ENCODE measurements around the gene VPS72.
A peak's percentile ranks its signal among the peaks of the same experiment; 100 is the strongest.
"Not testable (repeated sequence)": the region's sequence is repeated elsewhere in the genome, so short reads cannot be mapped to it uniquely, and the experiment has no call there.

The VPS72 gene

GRCh38 chr1:151189637-151190445, at the start of gene VPS72:
Gene VPS72, minus strand, starts transcription at chr1:151190197. Its CDS starts 76 bp downstream, at chr1:151190121.
- DNase-seq (ENCODE audit: low read depth, low spot score) = peak; percentile 95

GRCh38 chr1:151238467-151238739, 48.4 kb upstream of the VPS72 start:
- DNase-seq (ENCODE audit: low read depth, low spot score) = no peak

GRCh38 chr1:151237678-151238466, 47.9 kb upstream of the VPS72 start:
- DNase-seq (ENCODE audit: low read depth, low spot score) = no peak

DNA sequence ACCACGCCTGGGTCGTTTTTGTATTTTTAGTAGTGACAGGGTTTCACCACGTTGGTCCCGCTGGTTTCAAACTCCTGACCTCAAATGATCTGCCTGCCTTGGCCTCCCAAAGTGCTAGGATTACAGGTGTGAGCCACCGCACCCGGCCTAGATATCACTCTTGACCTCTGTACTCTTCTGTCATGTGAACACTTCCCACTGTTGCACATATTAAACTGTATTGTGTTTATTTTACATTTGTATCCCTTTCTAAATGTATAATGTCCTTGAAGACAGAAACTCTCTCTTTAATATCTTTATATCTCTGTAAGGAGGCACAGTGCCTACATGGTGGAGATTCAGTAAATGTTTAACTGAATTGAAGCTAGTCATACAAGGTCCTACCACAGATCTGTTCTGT, 45.2 kb upstream of the VPS72 start:
- DNase-seq (ENCODE audit: low read depth, low spot score) = no peak

DNA sequence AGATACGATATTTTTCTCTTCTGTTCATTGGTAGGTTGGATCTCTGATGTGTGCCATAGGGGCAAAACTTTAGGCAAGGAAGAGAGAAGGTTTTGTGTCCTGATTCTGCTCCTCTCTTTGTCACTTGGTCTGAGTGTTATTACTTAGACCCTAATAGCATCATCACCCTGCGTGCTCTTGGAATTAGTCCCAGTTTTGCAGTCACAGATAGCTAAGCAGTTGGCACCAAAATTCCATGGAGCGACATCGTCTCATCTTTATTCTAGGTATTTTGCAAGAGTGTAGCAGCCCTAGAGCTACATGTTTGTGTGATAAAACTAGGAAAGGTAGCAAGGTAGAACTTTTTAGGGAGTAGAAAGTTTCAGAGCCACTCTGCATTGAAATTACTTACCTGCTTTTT, 32.1 kb upstream of the VPS72 start:
- DNase-seq (ENCODE audit: low read depth, low spot score) = no peak

- DNase-seq (ENCODE audit: low read depth, low spot score) = no peak
Measured at GRCh38 chr1:151221616-151222015, 31.6 kb upstream of the VPS72 start.

GRCh38 chr1:151213560-151213959, 23.6 kb upstream of the VPS72 start:
- DNase-seq (ENCODE audit: low read depth, low spot score) = no peak

GRCh38 chr1:151211972-151212705, 22.1 kb upstream of the VPS72 start:
- no peak for DNase-seq (ENCODE audit: low read depth, low spot score)

DNA sequence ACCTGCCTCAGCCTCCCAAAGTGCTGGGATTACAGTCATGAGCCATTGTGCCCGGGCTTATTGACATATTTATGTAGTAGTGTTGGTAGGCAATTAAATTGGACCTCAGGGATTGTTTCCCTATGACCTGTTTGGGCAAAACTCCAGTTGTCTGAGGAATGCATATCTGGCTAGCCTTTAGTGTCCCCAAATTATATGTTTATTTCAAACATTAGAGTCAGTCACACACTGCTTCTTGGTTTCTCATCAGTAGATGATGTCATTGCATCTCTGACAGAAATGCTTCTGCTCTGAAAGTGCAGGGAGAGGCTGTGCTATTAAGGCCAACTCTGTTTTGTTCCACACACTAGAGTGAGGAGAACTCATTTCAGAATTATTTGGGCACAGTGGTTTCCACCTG, 20.8 kb upstream of the VPS72 start:
- DNase-seq (ENCODE audit: low read depth, low spot score) = no peak

DNA sequence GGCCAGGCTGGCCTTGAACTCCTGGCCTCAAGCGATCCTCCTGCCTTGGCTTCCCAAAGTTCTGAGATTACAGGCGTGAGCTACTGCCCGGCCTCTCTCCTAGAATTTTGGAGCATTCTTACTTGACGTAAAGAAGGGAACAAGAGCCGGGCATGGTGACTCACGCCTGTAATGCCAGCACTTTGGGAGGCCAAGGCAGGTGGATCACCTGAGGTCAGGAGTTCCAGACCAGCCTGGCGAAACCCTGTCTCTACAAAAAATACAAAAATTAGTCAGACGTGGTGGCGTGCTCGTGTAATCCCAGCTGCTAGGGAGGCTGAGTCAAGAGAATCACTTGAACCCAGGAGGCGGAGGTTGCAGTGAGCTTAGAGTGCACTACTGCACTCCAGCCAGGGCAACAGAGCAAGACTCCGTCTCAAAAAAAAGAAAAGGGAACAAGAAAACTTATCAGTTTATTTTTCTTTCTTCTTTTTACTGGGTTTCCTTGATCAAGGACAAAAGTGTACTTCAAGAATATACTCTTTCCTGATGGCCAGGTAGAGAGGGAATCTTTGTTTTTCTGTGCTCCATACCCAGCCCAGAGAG, 15.5 kb upstream of the VPS72 start:
- not testable (repeated sequence) for DNase-seq (ENCODE audit: low read depth, low spot score)

- DNase-seq (ENCODE audit: low read depth, low spot score) = no peak
Measured at GRCh38 chr1:151199873-151200581, 10.0 kb upstream of the VPS72 start.

DNA sequence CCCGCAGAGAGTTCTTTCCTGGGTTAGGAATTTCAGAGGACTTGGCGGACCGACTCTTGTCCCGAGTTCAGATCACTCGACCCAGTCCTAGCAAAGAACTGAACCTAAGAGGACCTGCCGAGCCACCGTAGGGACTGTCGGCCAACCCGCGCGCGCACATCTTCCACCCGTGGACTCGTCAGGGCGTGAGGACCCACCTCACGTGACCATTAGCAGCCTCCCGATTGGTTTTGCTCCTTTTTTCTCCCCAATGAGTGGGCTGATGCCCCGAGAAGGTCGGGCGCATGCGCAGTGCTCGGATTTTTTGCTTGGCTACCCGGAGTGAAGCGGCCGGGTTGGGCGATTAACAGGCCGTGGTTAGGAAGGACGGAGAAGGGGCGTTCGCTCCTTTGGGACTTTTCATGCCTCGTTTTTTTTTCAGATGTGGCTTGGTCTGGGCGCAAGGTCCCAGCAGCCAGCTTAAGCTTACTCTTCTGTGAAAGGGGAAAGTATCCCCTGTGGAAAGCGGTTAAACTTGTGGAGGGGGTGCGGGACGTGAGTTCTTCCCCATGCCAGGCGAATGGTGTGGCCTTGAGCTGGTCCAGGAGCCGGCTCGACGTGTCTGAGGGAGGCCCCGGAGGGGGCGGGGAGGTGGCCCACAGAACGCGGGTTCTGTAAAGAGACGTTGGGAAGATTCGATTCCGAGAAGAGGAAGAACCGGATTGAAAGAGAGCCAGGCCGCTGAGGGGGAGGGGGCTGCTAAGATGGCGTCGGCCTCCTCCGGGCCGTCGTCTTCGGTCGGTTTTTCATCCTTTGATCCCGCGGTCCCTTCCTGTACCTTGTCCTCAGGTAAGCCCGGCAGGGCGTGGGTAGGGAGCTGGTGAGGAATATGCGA, 8.5 kb upstream of the VPS72 start, which contains the start of gene PIP5K1A:
Gene PIP5K1A, plus strand, starts transcription at position 299 of the 874 bp plus-strand sequence. Its CDS starts 445 bp downstream, at position 744.
- DNase-seq (ENCODE audit: low read depth, low spot score) = peak; percentile 98

DNA sequence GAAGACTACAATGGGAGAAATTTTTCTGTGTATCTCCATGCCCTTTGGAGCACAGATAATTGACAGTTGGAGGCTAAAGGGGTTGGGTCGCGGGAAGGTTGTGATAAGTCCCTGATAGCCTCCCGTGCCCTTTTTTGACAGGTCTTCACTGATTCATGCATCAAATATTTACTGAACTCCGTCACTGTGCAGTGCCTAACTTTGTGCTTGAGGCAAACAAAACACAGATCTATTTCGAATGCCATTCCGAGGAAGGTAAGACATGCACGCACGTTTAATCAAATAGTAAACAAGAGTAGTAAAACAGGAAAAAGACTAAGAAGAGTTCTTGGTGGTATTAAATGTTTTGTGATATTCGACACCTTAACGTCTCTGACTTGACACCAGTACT, 7.9 kb upstream of the VPS72 start:
- DNase-seq (ENCODE audit: low read depth, low spot score) = no peak

GRCh38 chr1:151196292-151196800, 6.3 kb upstream of the VPS72 start:
- DNase-seq (ENCODE audit: low read depth, low spot score) = peak; percentile 61

- DNase-seq (ENCODE audit: low read depth, low spot score) = peak; percentile 39
Measured at GRCh38 chr1:151194894-151195594, 5.0 kb upstream of the VPS72 start.

- no peak for DNase-seq (ENCODE audit: low read depth, low spot score)
Measured at GRCh38 chr1:151193856-151194255, 3.9 kb upstream of the VPS72 start.

DNA sequence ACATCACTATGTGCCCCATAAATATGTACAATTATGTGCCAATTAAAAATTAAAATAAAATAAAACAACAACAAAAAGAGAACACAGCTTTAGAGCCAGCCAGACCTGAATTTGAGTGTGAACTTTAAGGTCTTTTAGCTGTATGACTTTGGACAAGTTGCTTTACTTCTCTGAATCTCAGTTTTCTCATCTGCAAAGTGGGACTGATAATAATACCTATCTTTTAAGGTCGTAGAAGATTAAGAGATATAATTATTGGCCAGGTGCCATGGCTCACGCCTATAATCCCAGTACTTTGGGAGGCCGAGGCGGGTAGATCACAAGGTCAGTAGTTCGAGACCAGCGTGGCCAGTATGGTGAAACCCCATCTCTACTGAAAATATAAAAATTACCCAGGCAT, 3.3 kb upstream of the VPS72 start:
- DNase-seq (ENCODE audit: low read depth, low spot score) = no peak

GRCh38 chr1:151192047-151192446, 2.0 kb upstream of the VPS72 start:
- DNase-seq (ENCODE audit: low read depth, low spot score) = no peak

- not testable (repeated sequence) for DNase-seq (ENCODE audit: low read depth, low spot score)
Measured at GRCh38 chr1:151188667-151189066, 1.3 kb downstream of the VPS72 start.

Measured in ELF-1 (cell line).